ENCODE results near the gene REV3L. TPM values are rescaled to one million over a fixed set of nuclear protein-coding genes. Genes with fewer than 3 reads are reported as not detected.

The REV3L gene
- total RNA-seq, 5 donors from 2014 or later (not counting 1 experiment from before 2014, with no cell fraction given) = 18.0 to 27.6 (median 22.1) TPM

DNA sequence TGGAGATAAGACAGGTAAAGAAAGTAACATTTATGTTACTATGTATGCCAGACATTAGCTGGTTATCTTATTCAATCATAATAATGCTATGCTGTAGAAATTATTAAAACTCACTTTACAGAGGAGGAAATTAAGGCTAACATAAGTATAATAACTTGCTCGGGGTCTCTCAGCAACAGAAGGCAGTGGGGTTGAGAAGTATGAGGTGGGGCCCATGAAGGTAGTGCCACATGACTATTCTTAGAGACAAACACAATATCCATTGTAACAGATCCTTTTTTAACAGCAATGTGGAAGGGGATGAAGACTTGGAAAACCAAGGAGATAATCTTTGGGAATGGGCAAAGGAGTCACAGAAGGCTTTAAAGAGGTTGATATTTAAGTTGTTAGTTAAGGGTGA, 11.5 kb downstream of the REV3L start:
- no CpG with 5 or more reads among the region's 1 CpG for WGBS (ENCODE audit: insufficient coverage)
- POLR2A ChIA-PET = no interaction called here
- Mint-ChIP-seq H3K27ac (peak overlapping the region in 1 of 2 donors; percentile 25), H3K4me1 (peaks cover 29 to 41% (median 33%) of the 10 kb centered on the region in 3 donors), H3K27me3 (no peaks in the 10 kb centered on the region), H3K9me3 (no peaks in the 10 kb centered on the region), H3K4me3 (no peak overlapping the region), H3K36me3 (no peaks in the 10 kb centered on the region)
- no peaks in the 10 kb centered on the region for H3K36me3 ChIP-seq (ENCODE audit: control insufficient read depth in 2 of 2, extremely low read depth in 1 of 2, insufficient read depth in 1 of 2, low read length in 1 of 2)
- no peak overlapping the region for H3K27ac ChIP-seq (ENCODE audit: low read length)
- H3K4me3 ChIP-seq (ENCODE audit: control insufficient read depth in 1 of 2, extremely low read depth in 1 of 2, low read length in 1 of 2) = no peak overlapping the region
- DNase-seq (no peak), ATAC-seq (replicated peaks in 1 of 4) (no peak)
- H3K4me1 ChIP-seq (ENCODE audit: control insufficient read depth in 1 of 2, extremely low read depth in 1 of 2, insufficient read depth in 2 of 2, low read length in 2 of 2) = peaks cover 0 to 2% of the 10 kb centered on the region in 2 experiments
- no peaks in the 10 kb centered on the region for H3K9me3 ChIP-seq
- no peaks in the 10 kb centered on the region for H3K27me3 ChIP-seq (replicated peaks in 1 of 2; ENCODE audit: control insufficient read depth in 2 of 2, extremely low read depth in 1 of 2, insufficient read depth in 2 of 2, low read length in 1 of 2)
- CTCF ChIA-PET = no interaction called here

DNA sequence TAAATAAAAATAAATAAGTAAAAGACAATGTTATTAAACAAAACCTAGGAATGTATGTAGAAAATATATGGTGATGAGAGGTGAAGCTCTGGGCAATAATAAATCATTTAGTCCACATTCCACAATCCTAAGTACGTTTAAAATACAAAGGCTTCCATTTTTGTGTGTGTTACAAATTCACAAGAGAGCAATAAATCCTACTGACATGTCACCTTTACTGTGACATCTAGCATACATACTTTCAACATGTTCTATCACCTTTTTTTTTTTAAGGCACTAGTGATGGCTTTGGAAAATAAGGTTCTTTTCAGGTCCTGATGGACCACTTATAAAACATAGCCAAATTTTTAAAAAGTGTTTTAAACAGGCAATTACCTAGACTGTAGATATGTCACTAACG, 12.0 kb downstream of the REV3L start:
- Mint-ChIP-seq H3K4me3 (no peak overlapping the region), H3K36me3 (no peaks in the 10 kb centered on the region), H3K27ac (no peak overlapping the region), H3K9me3 (no peaks in the 10 kb centered on the region), H3K4me1 (peaks cover 29 to 41% (median 33%) of the 10 kb centered on the region in 3 donors), H3K27me3 (no peaks in the 10 kb centered on the region)
- no peaks in the 10 kb centered on the region for H3K9me3 ChIP-seq
- no peaks in the 10 kb centered on the region for H3K27me3 ChIP-seq (replicated peaks in 1 of 2; ENCODE audit: control insufficient read depth in 2 of 2, extremely low read depth in 1 of 2, insufficient read depth in 2 of 2, low read length in 1 of 2)
- H3K4me3 ChIP-seq (ENCODE audit: control insufficient read depth in 1 of 2, extremely low read depth in 1 of 2, low read length in 1 of 2) = no peak overlapping the region
- POLR2A ChIA-PET = no interaction called here
- ATAC-seq (replicated peaks in 1 of 4) (no peak), DNase-seq (no peak)
- no peak overlapping the region for H3K27ac ChIP-seq (ENCODE audit: low read length)
- no peaks in the 10 kb centered on the region for H3K36me3 ChIP-seq (ENCODE audit: control insufficient read depth in 2 of 2, extremely low read depth in 1 of 2, insufficient read depth in 1 of 2, low read length in 1 of 2)
- no CpG with 5 or more reads among the region's 2 CpGs for WGBS (ENCODE audit: insufficient coverage)
- CTCF ChIA-PET = no interaction called here
- H3K4me1 ChIP-seq (ENCODE audit: control insufficient read depth in 1 of 2, extremely low read depth in 1 of 2, insufficient read depth in 2 of 2, low read length in 2 of 2) = peaks cover 0 to 2% of the 10 kb centered on the region in 2 experiments

DNA sequence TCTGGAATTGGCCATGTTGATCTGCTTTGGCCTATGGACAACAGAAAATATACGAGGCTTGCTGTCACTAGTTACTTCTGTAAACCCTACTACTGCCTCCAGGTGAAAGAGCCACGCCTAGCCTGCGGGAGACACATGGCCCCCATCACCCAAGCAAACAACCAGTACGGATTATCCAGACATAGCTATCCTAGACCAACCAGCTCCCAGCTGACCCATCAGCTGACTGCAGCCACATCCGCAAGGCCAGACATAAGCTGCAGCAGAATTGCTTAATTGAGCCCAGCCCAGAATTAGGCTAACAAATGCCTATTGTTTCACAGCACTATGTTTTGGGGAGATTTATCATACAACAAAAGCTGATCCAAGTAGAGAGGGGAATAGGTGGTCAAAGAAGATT, 13.5 kb downstream of the REV3L start:
- H3K9me3 ChIP-seq = no peaks in the 10 kb centered on the region
- Mint-ChIP-seq H3K4me3 (no peak overlapping the region), H3K4me1 (peaks cover 28 to 37% (median 31%) of the 10 kb centered on the region in 3 donors), H3K36me3 (no peaks in the 10 kb centered on the region), H3K27me3 (no peaks in the 10 kb centered on the region), H3K9me3 (no peaks in the 10 kb centered on the region), H3K27ac (no peak overlapping the region)
- H3K4me3 ChIP-seq (ENCODE audit: control insufficient read depth in 1 of 2, extremely low read depth in 1 of 2, low read length in 1 of 2) = no peak overlapping the region
- ChIA-PET CTCF (no interaction called here), POLR2A (no interaction called here)
- DNase-seq (no peak), ATAC-seq (replicated peaks in 1 of 4) (no peak)
- no peaks in the 10 kb centered on the region for H3K36me3 ChIP-seq (ENCODE audit: control insufficient read depth in 2 of 2, extremely low read depth in 1 of 2, insufficient read depth in 1 of 2, low read length in 1 of 2)
- no peaks in the 10 kb centered on the region for H3K27me3 ChIP-seq (replicated peaks in 1 of 2; ENCODE audit: control insufficient read depth in 2 of 2, extremely low read depth in 1 of 2, insufficient read depth in 2 of 2, low read length in 1 of 2)
- no peak overlapping the region for H3K27ac ChIP-seq (ENCODE audit: low read length)
- 95% methylated on average over 3 of the region's 5 CpGs for WGBS (ENCODE audit: insufficient coverage)
- H3K4me1 ChIP-seq (ENCODE audit: control insufficient read depth in 1 of 2, extremely low read depth in 1 of 2, insufficient read depth in 2 of 2, low read length in 2 of 2) = peaks cover 0 to 2% of the 10 kb centered on the region in 2 experiments

GRCh38 chr6:111468329-111469012, 14.5 kb downstream of the REV3L start:
- H3K4me1 Mint-ChIP-seq = peaks cover 22 to 35% (median 30%) of the 10 kb centered on the region in 3 donors
- WGBS (ENCODE audit: insufficient coverage) = no CpG with 5 or more reads among the region's 5 CpGs
- no peaks in the 10 kb centered on the region for H3K27me3 ChIP-seq (replicated peaks in 1 of 2; ENCODE audit: control insufficient read depth in 2 of 2, extremely low read depth in 1 of 2, insufficient read depth in 2 of 2, low read length in 1 of 2)
- H3K4me3 Mint-ChIP-seq = no peak overlapping the region
- POLR2A ChIA-PET = no interaction called here
- no peaks in the 10 kb centered on the region for H3K36me3 ChIP-seq (ENCODE audit: control insufficient read depth in 2 of 2, extremely low read depth in 1 of 2, insufficient read depth in 1 of 2, low read length in 1 of 2)
- no peak overlapping the region for H3K4me3 ChIP-seq (ENCODE audit: control insufficient read depth in 1 of 2, extremely low read depth in 1 of 2, low read length in 1 of 2)
- H3K27ac ChIP-seq (ENCODE audit: low read length) = no peak overlapping the region
- peaks cover 0 to 2% of the 10 kb centered on the region in 2 experiments for H3K4me1 ChIP-seq (ENCODE audit: control insufficient read depth in 1 of 2, extremely low read depth in 1 of 2, insufficient read depth in 2 of 2, low read length in 2 of 2)
- H3K27ac Mint-ChIP-seq = peak overlapping the region in 1 of 2 donors; percentile 24
- CTCF ChIA-PET = no interaction called here
- ATAC-seq (replicated peaks in 1 of 4) (no peak), DNase-seq (no peak)
- H3K9me3 ChIP-seq = no peaks in the 10 kb centered on the region
- H3K27me3 Mint-ChIP-seq = no peaks in the 10 kb centered on the region
- no peaks in the 10 kb centered on the region for H3K9me3 Mint-ChIP-seq
- H3K36me3 Mint-ChIP-seq = no peaks in the 10 kb centered on the region

DNA sequence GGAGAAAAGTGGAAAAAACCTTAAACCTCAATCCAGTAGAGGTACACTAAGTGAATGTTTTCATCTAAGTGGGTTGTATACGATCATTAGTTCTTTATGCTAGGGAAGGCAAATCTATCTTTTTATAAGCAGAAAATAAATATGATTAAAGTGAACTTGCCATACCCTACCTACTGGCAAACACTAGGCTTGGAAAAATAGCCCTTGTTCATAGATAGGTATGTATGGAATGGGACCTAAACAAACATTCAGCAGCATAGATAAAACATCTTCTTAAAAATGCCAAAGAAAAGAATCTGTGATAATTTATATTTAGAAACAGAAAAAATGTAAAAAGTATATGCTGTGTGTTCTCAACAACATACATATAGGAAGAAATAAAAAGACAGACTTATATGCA, 18.8 kb downstream of the REV3L start:
- no peak for ATAC-seq (replicated peaks in 1 of 4)
- peaks cover 16% of the 10 kb centered on the region for H3K36me3 Mint-ChIP-seq
- H3K4me1 Mint-ChIP-seq = peaks cover 34 to 46% (median 41%) of the 10 kb centered on the region in 3 donors
- H3K4me3 ChIP-seq (ENCODE audit: control insufficient read depth in 1 of 2, extremely low read depth in 1 of 2, low read length in 1 of 2) = no peak overlapping the region
- ChIA-PET CTCF (interaction anchor here (0.7 to 1.3 kb wide), 2 partner anchors 14 to 478 kb away, joined by 3 to 9 read pairs; no protein-coding TSS in a partner anchor), POLR2A (interaction anchor here in 1 of 2 donors (0.8 kb wide), 1 partner anchor 57 kb away, joined by 3 read pairs; no protein-coding TSS in a partner anchor)
- peaks cover 3% of the 10 kb centered on the region for H3K9me3 ChIP-seq
- no peaks in the 10 kb centered on the region for H3K27me3 ChIP-seq (replicated peaks in 1 of 2; ENCODE audit: control insufficient read depth in 2 of 2, extremely low read depth in 1 of 2, insufficient read depth in 2 of 2, low read length in 1 of 2)
- no CpG with 5 or more reads among the region's 1 CpG for WGBS (ENCODE audit: insufficient coverage)
- H3K4me3 Mint-ChIP-seq = no peak overlapping the region
- no peak overlapping the region for H3K27ac Mint-ChIP-seq
- no peak for DNase-seq
- H3K27me3 Mint-ChIP-seq = no peaks in the 10 kb centered on the region
- peaks cover 0 to 3% of the 10 kb centered on the region in 2 donors for H3K36me3 ChIP-seq (ENCODE audit: control insufficient read depth in 2 of 2, extremely low read depth in 1 of 2, insufficient read depth in 1 of 2, low read length in 1 of 2)
- H3K4me1 ChIP-seq (ENCODE audit: control insufficient read depth in 1 of 2, extremely low read depth in 1 of 2, insufficient read depth in 2 of 2, low read length in 2 of 2) = peaks cover 2 to 7% of the 10 kb centered on the region in 2 experiments
- H3K9me3 Mint-ChIP-seq = peaks cover 0 to 9% (median 3%) of the 10 kb centered on the region in 3 donors
- H3K27ac ChIP-seq (ENCODE audit: low read length) = no peak overlapping the region

GRCh38 chr6:111462770-111463391, 20.1 kb downstream of the REV3L start:
- Mint-ChIP-seq H3K4me3 (no peak overlapping the region), H3K4me1 (peaks cover 33 to 41% (median 41%) of the 10 kb centered on the region in 3 donors), H3K27ac (peak overlapping the region in 1 of 2 donors; percentile 45), H3K27me3 (no peaks in the 10 kb centered on the region), H3K9me3 (peaks cover 0 to 21% (median 3%) of the 10 kb centered on the region in 3 donors), H3K36me3 (peaks cover 29% of the 10 kb centered on the region)
- Histone ChIP-seq H3K27ac (ENCODE audit: low read length) (no peak overlapping the region), H3K4me1 (ENCODE audit: control insufficient read depth in 1 of 2, extremely low read depth in 1 of 2, insufficient read depth in 2 of 2, low read length in 2 of 2) (peaks cover 2 to 7% of the 10 kb centered on the region in 2 experiments), H3K27me3 (replicated peaks in 1 of 2; ENCODE audit: control insufficient read depth in 2 of 2, extremely low read depth in 1 of 2, insufficient read depth in 2 of 2, low read length in 1 of 2) (no peaks in the 10 kb centered on the region), H3K36me3 (ENCODE audit: control insufficient read depth in 2 of 2, extremely low read depth in 1 of 2, insufficient read depth in 1 of 2, low read length in 1 of 2) (peaks cover 0 to 3% of the 10 kb centered on the region in 2 donors), H3K9me3 (peaks cover 3% of the 10 kb centered on the region), H3K4me3 (ENCODE audit: control insufficient read depth in 1 of 2, extremely low read depth in 1 of 2, low read length in 1 of 2) (no peak overlapping the region)
- POLR2A ChIA-PET = interaction anchor here (0.7 to 1.2 kb wide), 2 partner anchors 16 to 783 kb away, joined by 3 to 4 read pairs; no protein-coding TSS in a partner anchor
- CTCF ChIA-PET = interaction anchor here (0.5 to 1.6 kb wide), 5 partner anchors 16 to 510 kb away, joined by 3 to 8 read pairs (median 5); a partner anchor contains a TSS
- WGBS (ENCODE audit: insufficient coverage) = no CpG with 5 or more reads among the region's 7 CpGs
- DNase-seq (no peak), ATAC-seq (replicated peaks in 1 of 4) (no peak)

Measured in T-cell (primary cell).